H9 (cell line): ENCODE results near the gene CREG2. TPM values are rescaled to one million over a fixed set of nuclear protein-coding genes. Genes with fewer than 3 reads are reported as not detected.

ENCODE experiments used
- DNase-seq: peaks from one replicate; pipeline ENCODE4 v3.0.0-alpha.2; 2017
- H2AFZ ChIP-seq: one replicate; pipeline ENCODE4 v1.6.1; 2013; ENCODE audit warnings: mild to moderate bottlenecking, low read length, control low read depth, moderate library complexity
- H2AK5ac ChIP-seq: 2 replicates; pipeline ENCODE4 v1.6.1; 2013; ENCODE audit warnings: low read length, control low read depth, mixed read lengths; ENCODE audit not compliant: insufficient read length
- H2BK120ac ChIP-seq: one replicate; pipeline ENCODE4 v1.6.1; 2013; ENCODE audit warnings: low read depth, mild to moderate bottlenecking, low read length, control low read depth, inconsistent platforms; ENCODE audit not compliant: poor library complexity, severe bottlenecking
- H2BK12ac ChIP-seq: 2 replicates; pipeline ENCODE4 v1.6.1; 2013; ENCODE audit warnings: low read length, control low read depth, mixed read lengths, low read depth; ENCODE audit not compliant: insufficient read length
- H2BK15ac ChIP-seq: 2 replicates; pipeline ENCODE4 v1.6.1; 2013; ENCODE audit warnings: low read depth, low read length, control low read depth
- H2BK20ac ChIP-seq: one replicate; pipeline ENCODE4 v1.6.1; 2013; ENCODE audit warnings: low read depth, mild to moderate bottlenecking, low read length, control low read depth, inconsistent platforms; ENCODE audit not compliant: poor library complexity, severe bottlenecking
- H2BK5ac ChIP-seq: 2 replicates; pipeline ENCODE4 v1.6.1; 2013; ENCODE audit warnings: low read length, control low read depth, mixed read lengths; ENCODE audit not compliant: insufficient read length
- H3K14ac ChIP-seq: 2 replicates; pipeline ENCODE4 v1.6.1; 2013; ENCODE audit warnings: low read length, control low read depth; ENCODE audit not compliant: insufficient read depth
- H3K18ac ChIP-seq: 2 replicates; pipeline ENCODE4 v1.6.1; 2013; ENCODE audit warnings: low read depth, mild to moderate bottlenecking, mixed read lengths, low read length, control low read depth; ENCODE audit not compliant: insufficient read length
- H3K23ac ChIP-seq: 2 replicates; pipeline ENCODE4 v1.6.1; 2013; ENCODE audit warnings: low read length, control low read depth, mixed read lengths, low read depth; ENCODE audit not compliant: insufficient read length
- H3K23me2 ChIP-seq: 2 replicates; pipeline ENCODE4 v1.6.1; 2013; ENCODE audit warnings: low read depth, mild to moderate bottlenecking, mixed read lengths, low read length, control low read depth; ENCODE audit not compliant: insufficient read length, poor library complexity, severe bottlenecking
- H3K27ac ChIP-seq: 2 replicates; pipeline ENCODE4 v1.5.1; 2013; ENCODE audit warnings: low read length, control low read depth, mixed read lengths, low read depth; ENCODE audit not compliant: insufficient read length
- H3K27me3 ChIP-seq: 2 replicates; pipeline ENCODE4 v1.6.1; 2013; ENCODE audit warnings: low read length, control low read depth, inconsistent platforms; ENCODE audit not compliant: insufficient read depth
- H3K4ac ChIP-seq: 2 replicates; pipeline ENCODE4 v1.6.1; 2013; ENCODE audit warnings: low read depth, mild to moderate bottlenecking, control low read depth, inconsistent platforms, low read length, moderate library complexity
- H3K4me1 ChIP-seq: 2 replicates; pipeline ENCODE4 v1.6.1; 2013; ENCODE audit warnings: low read length, control low read depth, inconsistent platforms; ENCODE audit not compliant: insufficient read depth
- H3K4me2 ChIP-seq: 2 replicates; pipeline ENCODE4 v1.6.1; 2013; ENCODE audit warnings: low read length, control low read depth, mixed read lengths; ENCODE audit not compliant: insufficient read length, insufficient read depth
- H3K56ac ChIP-seq: 2 replicates; pipeline ENCODE4 v1.6.1; 2013; ENCODE audit warnings: low read depth, mild to moderate bottlenecking, mixed read lengths, low read length, control low read depth; ENCODE audit not compliant: insufficient read length
- H3K79me1 ChIP-seq: 2 replicates; pipeline ENCODE4 v1.6.1; 2013; ENCODE audit warnings: low read depth, mild to moderate bottlenecking, moderate library complexity, low read length, control low read depth, inconsistent platforms; ENCODE audit not compliant: insufficient read depth, poor library complexity, severe bottlenecking
- H3K79me2 ChIP-seq: 2 replicates; pipeline ENCODE4 v1.6.1; 2013; ENCODE audit warnings: low read length, control low read depth, inconsistent platforms; ENCODE audit not compliant: insufficient read depth
- H3K9ac ChIP-seq: 2 replicates; pipeline ENCODE4 v1.6.1; 2013; ENCODE audit warnings: low read length, control low read depth, mixed read lengths; ENCODE audit not compliant: insufficient read length; ENCODE audit errors: extremely low read depth
- H3K9me3 ChIP-seq: one replicate; pipeline ENCODE4 v1.6.1; 2013; ENCODE audit warnings: low read depth, low read length, inconsistent platforms; ENCODE audit not compliant: control insufficient read depth
- H3T11ph ChIP-seq: one replicate; pipeline ENCODE4 v1.6.1; 2013; ENCODE audit warnings: mild to moderate bottlenecking, low read length, control low read depth, inconsistent platforms
- H4K20me1 ChIP-seq: one replicate; pipeline ENCODE4 v1.6.1; 2013; ENCODE audit not compliant: control insufficient read depth, insufficient read length, insufficient read depth
- H4K5ac ChIP-seq: 2 replicates; pipeline ENCODE4 v1.6.1; 2013; ENCODE audit warnings: low read depth, mild to moderate bottlenecking, mixed read lengths, low read length, control low read depth; ENCODE audit not compliant: insufficient read length
- H4K8ac ChIP-seq: replicated peaks from 2 replicates; pipeline ENCODE4 v1.6.1; 2013; ENCODE audit warnings: low read length, control low read depth, mixed read lengths, low read depth; ENCODE audit not compliant: insufficient read length
- H4K91ac ChIP-seq: 2 replicates; pipeline ENCODE4 v1.6.1; 2013; ENCODE audit warnings: low read depth, mild to moderate bottlenecking, moderate library complexity, mixed read lengths, low read length, control low read depth; ENCODE audit not compliant: insufficient read length
- H3K27ac Mint-ChIP-seq, 3 experiments: 2 replicates in 2 of 3; 3 replicates in 1 of 3; pipeline ENCODE4 v1.8.0; 2020 to 2021; ENCODE audit warnings: mixed read lengths in 3 of 3, mild to moderate bottlenecking in 1 of 3, moderate library complexity in 1 of 3
- H3K27me3 Mint-ChIP-seq: 2 replicates; pipeline ENCODE4 v1.8.0; 2021; ENCODE audit warnings: low read depth, mild to moderate bottlenecking, moderate library complexity, mixed read lengths
- H3K36me3 Mint-ChIP-seq, 3 experiments: 2 replicates in 2 of 3; 3 replicates in 1 of 3; pipeline ENCODE4 v1.8.0; 2020 to 2021; ENCODE audit warnings: low read depth in 3 of 3, mixed read lengths in 3 of 3; ENCODE audit not compliant: insufficient read depth in 1 of 3
- H3K4me1 Mint-ChIP-seq, 2 experiments: 2 replicates each; pipeline ENCODE4 v1.8.0; 2020; ENCODE audit warnings: mixed read lengths in 2 of 2
- H3K4me3 Mint-ChIP-seq, 2 experiments: 2 replicates in 1 of 2; 3 replicates in 1 of 2; pipeline ENCODE4 v1.8.0; 2020 to 2021; ENCODE audit warnings: mild to moderate bottlenecking in 2 of 2, mixed read lengths in 2 of 2, moderate library complexity in 1 of 2
- H3K9me3 Mint-ChIP-seq, 2 experiments: 2 replicates in 1 of 2; 3 replicates in 1 of 2; pipeline ENCODE4 v1.8.0; 2020; ENCODE audit warnings: mild to moderate bottlenecking in 2 of 2, mixed read lengths in 2 of 2, moderate library complexity in 1 of 2
- WGBS: extraction: QIAGEN DNeasy Blood & Tissue Kit; methylation state at CpG from one replicate; pipeline ENCODE4 v1.1.7; 2013; ENCODE audit warnings: missing lambda C conversion rate, low lambda C conversion rate, mixed read lengths; ENCODE audit not compliant: insufficient read length; ENCODE audit errors: extremely low coverage; 5-methylcytosine and 5-hydroxymethylcytosine counted together
- microRNA-seq: library from miRNA; unstranded; fragments of <30 nt; microRNA quantifications from one replicate; pipeline ENCODE4, GENCODE V29; 2020; ENCODE audit warnings: borderline microRNAs expressed
- total RNA-seq: library from RNA; stranded (reverse); gene quantifications from 2 replicates; pipeline ENCODE4 v1.2.1, GENCODE V29; 2021
- TF ChIP-seq, protein P1 (sequence below): fragments of 200-600 bp; sonication (generic); conservative IDR thresholded peaks from 3 replicates; pipeline ENCODE4 v1.8.0; 2021; ENCODE audit warnings: antibody characterized with exemption, mild to moderate bottlenecking

CREG2 gene
- total RNA-seq, 1 experiment from 2014 or later = 0.77 TPM

GRCh38 chr2:101295895-101296294 is 91.4 kb downstream of the CREG2 start:
- Histone ChIP-seq H3K4me2 (no peak overlapping the region), H4K20me1 (no peaks in the 10 kb centered on the region), H3K23ac (no peak overlapping the region), H4K8ac (no peak overlapping the region), H2BK20ac (no peak overlapping the region), H4K5ac (no peak overlapping the region), H2BK15ac (no peak overlapping the region), H2AK5ac (no peak overlapping the region), H3K9ac (no peak overlapping the region), H3K79me1 (peaks cover 6% of the 10 kb centered on the region), H3K4ac (no peak overlapping the region), H2AFZ (no peak overlapping the region), H3T11ph (no peak overlapping the region), H3K27ac (no peak overlapping the region), H3K18ac (no peak overlapping the region), H3K14ac (no peak overlapping the region), H3K79me2 (peaks cover 8% of the 10 kb centered on the region; the same call in 1 of the 2 replicates), H3K4me1 (no peaks in the 10 kb centered on the region), H3K9me3 (no peaks in the 10 kb centered on the region), H3K27me3 (no peaks in the 10 kb centered on the region; the same call in 1 of the 2 replicates), H3K23me2 (no peaks in the 10 kb centered on the region), H2BK5ac (no peak overlapping the region), H3K56ac (no peak overlapping the region), H4K91ac (no peak overlapping the region), H2BK120ac (no peak overlapping the region), H2BK12ac (no peak overlapping the region)
- H3K27ac Mint-ChIP-seq = no peak overlapping the region
- DNase-seq = no peak
- peaks cover 2 to 21% (median 19%) of the 10 kb centered on the region in 3 experiments; a peak in 6 of 7 replicates for H3K36me3 Mint-ChIP-seq
- TF ChIP-seq, protein P1, sequence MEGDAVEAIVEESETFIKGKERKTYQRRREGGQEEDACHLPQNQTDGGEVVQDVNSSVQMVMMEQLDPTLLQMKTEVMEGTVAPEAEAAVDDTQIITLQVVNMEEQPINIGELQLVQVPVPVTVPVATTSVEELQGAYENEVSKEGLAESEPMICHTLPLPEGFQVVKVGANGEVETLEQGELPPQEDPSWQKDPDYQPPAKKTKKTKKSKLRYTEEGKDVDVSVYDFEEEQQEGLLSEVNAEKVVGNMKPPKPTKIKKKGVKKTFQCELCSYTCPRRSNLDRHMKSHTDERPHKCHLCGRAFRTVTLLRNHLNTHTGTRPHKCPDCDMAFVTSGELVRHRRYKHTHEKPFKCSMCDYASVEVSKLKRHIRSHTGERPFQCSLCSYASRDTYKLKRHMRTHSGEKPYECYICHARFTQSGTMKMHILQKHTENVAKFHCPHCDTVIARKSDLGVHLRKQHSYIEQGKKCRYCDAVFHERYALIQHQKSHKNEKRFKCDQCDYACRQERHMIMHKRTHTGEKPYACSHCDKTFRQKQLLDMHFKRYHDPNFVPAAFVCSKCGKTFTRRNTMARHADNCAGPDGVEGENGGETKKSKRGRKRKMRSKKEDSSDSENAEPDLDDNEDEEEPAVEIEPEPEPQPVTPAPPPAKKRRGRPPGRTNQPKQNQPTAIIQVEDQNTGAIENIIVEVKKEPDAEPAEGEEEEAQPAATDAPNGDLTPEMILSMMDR = no peak
- no peaks in the 10 kb centered on the region for H3K27me3 Mint-ChIP-seq
- no peak overlapping the region for H3K4me3 Mint-ChIP-seq
- H3K4me1 Mint-ChIP-seq = peaks cover 4 to 9% of the 10 kb centered on the region in 2 experiments
- WGBS = no CpG with 5 or more reads among the region's 2 CpGs
- H3K9me3 Mint-ChIP-seq = no peaks in the 10 kb centered on the region

Small RNA genes lying within 50 kb of the gene (microRNA-seq; reads per million reads assigned to microRNA genes)
- not detected for gene MIR5696

Other genes starting within 250 kb of the CREG2 start
- gene TBC1D8, start 236.1 kb downstream of the CREG2 start, total RNA-seq = 16.6 and 17.6 TPM in 2 replicates
- 46.8 and 50.6 TPM in 2 replicates for gene CNOT11, start 134.6 kb downstream of the CREG2 start, total RNA-seq
- 17.4 and 18.0 TPM in 2 replicates for gene RNF149, start 78.8 kb downstream of the CREG2 start, total RNA-seq
- gene RFX8, start 87.6 kb upstream of the CREG2 start, total RNA-seq = 0.22 and 0.57 TPM in 2 replicates